Hepatocyte (in vitro differentiated cells): ENCODE results near the gene PPP1R2C. TPM values are rescaled to one million over a fixed set of nuclear protein-coding genes. Genes with fewer than 3 reads are reported as not detected.

Source experiments
- DNase-seq: peaks from one replicate; pipeline ENCODE4 v3.0.0-alpha.2; 2016; ENCODE audit warnings: low spot score
- H2AFZ ChIP-seq: fragments of 200-600 bp; sonication (generic); 2 replicates; pipeline ENCODE4 v1.6.0; 2016; ENCODE audit warnings: antibody characterized with exemption, mild to moderate bottlenecking
- H3K27ac ChIP-seq: fragments of 200-600 bp; sonication (generic); 2 replicates; pipeline ENCODE4 v1.5.1; 2016; ENCODE audit warnings: mild to moderate bottlenecking
- H3K27me3 ChIP-seq: fragments of 200-600 bp; sonication (generic); 2 replicates; pipeline ENCODE4 v1.6.1; 2016
- H3K36me3 ChIP-seq: fragments of 200-600 bp; sonication (generic); replicated peaks from 2 replicates; pipeline ENCODE4 v1.5.1; 2016; ENCODE audit warnings: low read depth; ENCODE audit not compliant: insufficient read depth
- H3K4me1 ChIP-seq: fragments of 200-600 bp; sonication (generic); 2 replicates; pipeline ENCODE4 v1.5.1; 2016; ENCODE audit warnings: mild to moderate bottlenecking, moderate library complexity; ENCODE audit not compliant: insufficient read depth
- H3K4me2 ChIP-seq: fragments of 200-600 bp; sonication (generic); 2 replicates; pipeline ENCODE4 v1.6.0; 2016
- H3K4me3 ChIP-seq: fragments of 200-600 bp; sonication (generic); 2 replicates; pipeline ENCODE4 v1.5.1; 2016; ENCODE audit warnings: mild to moderate bottlenecking
- H3K79me2 ChIP-seq: fragments of 200-600 bp; sonication (generic); 2 replicates; pipeline ENCODE4 v1.6.0; 2017; ENCODE audit warnings: mild to moderate bottlenecking
- H3K9me2 ChIP-seq: fragments of 200-600 bp; sonication (generic); replicated peaks from 2 replicates; pipeline ENCODE4 v1.6.0; 2017; ENCODE audit warnings: mild to moderate bottlenecking; ENCODE audit not compliant: insufficient read depth
- H3K9me3 ChIP-seq: fragments of 200-600 bp; sonication (generic); 2 replicates; pipeline ENCODE4 v1.5.1; 2016; ENCODE audit warnings: low read depth, mild to moderate bottlenecking
- H4K20me1 ChIP-seq: fragments of 200-600 bp; sonication (generic); 2 replicates; pipeline ENCODE4 v1.6.0; 2016; ENCODE audit warnings: mild to moderate bottlenecking; ENCODE audit not compliant: insufficient read depth, poor library complexity, severe bottlenecking
- EZH2 ChIP-seq: fragments of 200-600 bp; sonication (generic); IDR thresholded peaks from 2 replicates; pipeline ENCODE4 v1.6.1; 2016; ENCODE audit warnings: antibody characterized with exemption, mild to moderate bottlenecking, borderline replicate concordance
- EZH2phosphoT487 ChIP-seq: fragments of 200-600 bp; sonication (generic); IDR thresholded peaks from one replicate; pipeline ENCODE4 v1.6.1; 2018; ENCODE audit warnings: antibody characterized with exemption, mild to moderate bottlenecking, low read depth, moderate library complexity; ENCODE audit not compliant: unreplicated experiment, severe bottlenecking
- WGBS: methylation state at CpG from one replicate; pipeline ENCODE4 v1.1.6; 2016; ENCODE audit warnings: low lambda C conversion rate; ENCODE audit errors: missing lambda C conversion rate; 5-methylcytosine and 5-hydroxymethylcytosine counted together
- polyA plus RNA-seq: library from polyadenylated mRNA; unstranded; fragments of >200 nt; fragmentation: Nextera tagmentation; extraction: Ambion mirVana; gene quantifications from 2 replicates; pipeline ENCODE4 v1.2.1, GENCODE V29; 2016
- total RNA-seq: library from RNA; depleted of rRNA; stranded (reverse); fragments of >200 nt; gene quantifications from 2 replicates; pipeline ENCODE4 v1.2.3, GENCODE V29; 2014
- TF ChIP-seq, protein P1 (sequence below): fragments of 200-600 bp; sonication (generic); IDR thresholded peaks from 2 replicates; pipeline ENCODE4 v1.5.1; 2016; ENCODE audit warnings: antibody characterized with exemption, mild to moderate bottlenecking; ENCODE audit not compliant: poor library complexity

Gene PPP1R2C
- total and polyA plus RNA-seq, 2 experiments from 2014 or later: not detected

- no peaks in the 10 kb centered on the region for H4K20me1 ChIP-seq
- peaks cover 4% of the 10 kb centered on the region for H3K4me1 ChIP-seq
- TF ChIP-seq EZH2phosphoT487 (no peak), EZH2 (no peak)
- TF ChIP-seq, protein P1, sequence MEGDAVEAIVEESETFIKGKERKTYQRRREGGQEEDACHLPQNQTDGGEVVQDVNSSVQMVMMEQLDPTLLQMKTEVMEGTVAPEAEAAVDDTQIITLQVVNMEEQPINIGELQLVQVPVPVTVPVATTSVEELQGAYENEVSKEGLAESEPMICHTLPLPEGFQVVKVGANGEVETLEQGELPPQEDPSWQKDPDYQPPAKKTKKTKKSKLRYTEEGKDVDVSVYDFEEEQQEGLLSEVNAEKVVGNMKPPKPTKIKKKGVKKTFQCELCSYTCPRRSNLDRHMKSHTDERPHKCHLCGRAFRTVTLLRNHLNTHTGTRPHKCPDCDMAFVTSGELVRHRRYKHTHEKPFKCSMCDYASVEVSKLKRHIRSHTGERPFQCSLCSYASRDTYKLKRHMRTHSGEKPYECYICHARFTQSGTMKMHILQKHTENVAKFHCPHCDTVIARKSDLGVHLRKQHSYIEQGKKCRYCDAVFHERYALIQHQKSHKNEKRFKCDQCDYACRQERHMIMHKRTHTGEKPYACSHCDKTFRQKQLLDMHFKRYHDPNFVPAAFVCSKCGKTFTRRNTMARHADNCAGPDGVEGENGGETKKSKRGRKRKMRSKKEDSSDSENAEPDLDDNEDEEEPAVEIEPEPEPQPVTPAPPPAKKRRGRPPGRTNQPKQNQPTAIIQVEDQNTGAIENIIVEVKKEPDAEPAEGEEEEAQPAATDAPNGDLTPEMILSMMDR: no peak
- no peak overlapping the region for H3K4me3 ChIP-seq
- H2AFZ ChIP-seq: no peak overlapping the region
- no peaks in the 10 kb centered on the region for H3K36me3 ChIP-seq
- no peak for DNase-seq
- H3K79me2 ChIP-seq: no peaks in the 10 kb centered on the region
- H3K4me2 ChIP-seq: no peak overlapping the region
- H3K9me3 ChIP-seq: no peaks in the 10 kb centered on the region
- H3K27ac ChIP-seq: no peak overlapping the region
- 76% methylated on average over 7 of the region's 7 CpGs for WGBS
- no peaks in the 10 kb centered on the region for H3K27me3 ChIP-seq
- H3K9me2 ChIP-seq: no peaks in the 10 kb centered on the region
These were observed 44.0 kb upstream of the PPP1R2C start for GRCh38 chrX:42821803-42822443.

- H3K4me2 ChIP-seq: no peak overlapping the region
- 78% methylated on average over 17 of the region's 17 CpGs for WGBS
- H3K79me2 ChIP-seq: no peaks in the 10 kb centered on the region
- no peaks in the 10 kb centered on the region for H3K36me3 ChIP-seq
- H3K27ac ChIP-seq: no peak overlapping the region
- no peaks in the 10 kb centered on the region for H3K9me3 ChIP-seq
- no peak for DNase-seq
- H3K9me2 ChIP-seq: no peaks in the 10 kb centered on the region
- no peaks in the 10 kb centered on the region for H4K20me1 ChIP-seq
- H3K4me1 ChIP-seq: no peaks in the 10 kb centered on the region
- TF ChIP-seq EZH2phosphoT487 (no peak), EZH2 (no peak)
- TF ChIP-seq, protein P1: no peak
- H3K27me3 ChIP-seq: no peaks in the 10 kb centered on the region
- no peak overlapping the region for H3K4me3 ChIP-seq
- no peak overlapping the region for H2AFZ ChIP-seq
These were observed 40.4 kb upstream of the PPP1R2C start for GRCh38 chrX:42818151-42818921.

DNA sequence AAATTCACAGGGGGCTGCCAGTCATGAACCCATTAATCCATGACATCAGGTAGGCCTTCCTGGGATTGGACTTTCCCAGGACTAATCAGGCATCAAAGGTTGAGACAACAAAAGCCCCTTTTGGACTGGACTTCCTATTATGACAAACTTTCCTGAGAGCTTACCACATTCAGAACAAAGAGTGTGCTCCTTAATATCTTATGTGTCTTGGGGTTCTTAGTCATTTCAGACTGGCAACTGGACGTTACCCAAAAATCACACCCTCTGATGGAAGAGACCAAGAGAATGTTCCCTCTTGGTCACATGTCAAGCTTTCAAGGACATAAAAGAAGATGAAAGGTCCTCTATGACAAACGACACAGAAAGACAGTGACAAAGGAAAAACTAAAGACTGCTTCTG is 31.6 kb upstream of the PPP1R2C start:
- H3K4me3 ChIP-seq: no peak overlapping the region
- H3K9me3 ChIP-seq: no peaks in the 10 kb centered on the region
- no peaks in the 10 kb centered on the region for H3K36me3 ChIP-seq
- no peaks in the 10 kb centered on the region for H3K79me2 ChIP-seq
- no peak for DNase-seq
- no peak overlapping the region for H3K4me2 ChIP-seq
- H3K4me1 ChIP-seq: no peaks in the 10 kb centered on the region
- H3K27ac ChIP-seq: no peak overlapping the region
- no peaks in the 10 kb centered on the region for H4K20me1 ChIP-seq
- H3K27me3 ChIP-seq: no peaks in the 10 kb centered on the region
- no peak overlapping the region for H2AFZ ChIP-seq
- H3K9me2 ChIP-seq: no peaks in the 10 kb centered on the region
- TF ChIP-seq EZH2phosphoT487 (no peak), EZH2 (no peak)
- TF ChIP-seq, protein P1: no peak
- WGBS: 82% methylated on average over 2 of the region's 2 CpGs
